HG03442 (cell line): ENCODE measurements around the gene DMRT2.

ENCODE experiments used
- ATAC-seq: cut with Tn5 transposase; IDR thresholded peaks from one replicate; pipeline ENCODE4 v1.9.1; 2021; ENCODE audit warnings: mild to moderate bottlenecking, moderate library complexity; ENCODE audit not compliant: unreplicated experiment

The DMRT2 gene

GRCh38 chr9:1046639-1047572 lies 3.3 kb upstream of the DMRT2 start:
- ATAC-seq, result no peak

GRCh38 chr9:1047591-1048230 lies 2.4 kb upstream of the DMRT2 start:
- ATAC-seq, result no peak

- no peak for ATAC-seq
Measured at GRCh38 chr9:1048231-1048619, 1.9 kb upstream of the DMRT2 start.

GRCh38 chr9:1048811-1049210 lies 1.3 kb upstream of the DMRT2 start:
- no peak for ATAC-seq

- ATAC-seq, result no peak
Measured at GRCh38 chr9:1049641-1050040, 516 bp upstream of the DMRT2 start.

- no peak for ATAC-seq
Measured at GRCh38 chr9:1051210-1051583, 1.0 kb downstream of the DMRT2 start.

GRCh38 chr9:1051584-1052275 lies 1.6 kb downstream of the DMRT2 start:
- no peak for ATAC-seq

- ATAC-seq, result no peak
Measured at GRCh38 chr9:1052365-1053281, 2.5 kb downstream of the DMRT2 start.

GRCh38 chr9:1053282-1053621 lies 3.1 kb downstream of the DMRT2 start:
- no peak for ATAC-seq

GRCh38 chr9:1053986-1054425 lies 3.8 kb downstream of the DMRT2 start:
- no peak for ATAC-seq

GRCh38 chr9:1055166-1055565 lies 5.0 kb downstream of the DMRT2 start:
- no peak for ATAC-seq

- ATAC-seq, result no peak
Measured at GRCh38 chr9:1057910-1058309, 7.8 kb downstream of the DMRT2 start.

- no peak for ATAC-seq
Measured at GRCh38 chr9:1058826-1059487, 8.8 kb downstream of the DMRT2 start.

GRCh38 chr9:1065130-1065529 lies 15.0 kb downstream of the DMRT2 start:
- no peak for ATAC-seq

GRCh38 chr9:1070692-1071091 lies 20.5 kb downstream of the DMRT2 start:
- no peak for ATAC-seq

- ATAC-seq, result no peak
Measured at GRCh38 chr9:1071730-1072129, 21.6 kb downstream of the DMRT2 start.

- ATAC-seq, result no peak
Measured at GRCh38 chr9:1073497-1073896, 23.3 kb downstream of the DMRT2 start.

GRCh38 chr9:1077616-1078015 lies 27.5 kb downstream of the DMRT2 start:
- ATAC-seq, result no peak

GRCh38 chr9:1083325-1083913 lies 33.3 kb downstream of the DMRT2 start:
- ATAC-seq, result no peak

GRCh38 chr9:1085086-1085485 lies 34.9 kb downstream of the DMRT2 start:
- no peak for ATAC-seq
